Activated T-cell treated with anti-CD3 and anti-CD28 coated beads, Interleukin-2, amount 50 U/mL, for 4 hours (primary cell): Measurements from ENCODE around the gene PSD2. TPM values are rescaled to one million over a fixed set of nuclear protein-coding genes. Genes with fewer than 3 reads are reported as not detected.

ENCODE experiments used
- ATAC-seq, 2 donors: fragments of 200-7000 bp; cut with Tn5 transposase; one replicate each; pipeline ENCODE4 v1.10.0; 2021
- DNase-seq: peaks from one replicate; pipeline ENCODE4 v3.0.0-alpha.2; 2020
- H3K27me3 Mint-ChIP-seq: one replicate; pipeline ENCODE4 v1.8.0; 2021; ENCODE audit warnings: low read depth, mixed read lengths
- H3K36me3 Mint-ChIP-seq: one replicate; pipeline ENCODE4 v1.8.0; 2022; ENCODE audit warnings: mixed read lengths; ENCODE audit not compliant: insufficient read depth
- H3K4me1 Mint-ChIP-seq: one replicate; pipeline ENCODE4 v1.8.0; 2021; ENCODE audit warnings: low read depth, mixed read lengths
- H3K4me3 Mint-ChIP-seq: one replicate; pipeline ENCODE4 v1.8.0; 2021; ENCODE audit warnings: mild to moderate bottlenecking, moderate library complexity, mixed read lengths
- H3K9me3 Mint-ChIP-seq: one replicate; pipeline ENCODE4 v1.8.0; 2021; ENCODE audit warnings: mixed read lengths
- total RNA-seq, 3 donors: library from RNA; stranded (reverse); gene quantifications; one replicate each; pipeline ENCODE4 v1.2.1, GENCODE V29; 2021

Gene PSD2
- total RNA-seq, 3 donors from 2014 or later: not detected

GRCh38 chr5:139851558-139851957 is 56.0 kb downstream of the PSD2 start:
- Mint-ChIP-seq H3K36me3 (no peaks in the 10 kb centered on the region), H3K4me3 (no peak overlapping the region), H3K9me3 (no peaks in the 10 kb centered on the region), H3K27me3 (peaks cover 1% of the 10 kb centered on the region), H3K4me1 (peaks cover 13% of the 10 kb centered on the region)
- ATAC-seq (no peak), DNase-seq (no peak)

GRCh38 chr5:139852696-139853095 is 57.1 kb downstream of the PSD2 start:
- DNase-seq (no peak), ATAC-seq (no peak)
- Mint-ChIP-seq H3K4me3 (no peak overlapping the region), H3K4me1 (peaks cover 10% of the 10 kb centered on the region), H3K36me3 (no peaks in the 10 kb centered on the region), H3K9me3 (no peaks in the 10 kb centered on the region), H3K27me3 (peaks cover 1% of the 10 kb centered on the region)

DNA sequence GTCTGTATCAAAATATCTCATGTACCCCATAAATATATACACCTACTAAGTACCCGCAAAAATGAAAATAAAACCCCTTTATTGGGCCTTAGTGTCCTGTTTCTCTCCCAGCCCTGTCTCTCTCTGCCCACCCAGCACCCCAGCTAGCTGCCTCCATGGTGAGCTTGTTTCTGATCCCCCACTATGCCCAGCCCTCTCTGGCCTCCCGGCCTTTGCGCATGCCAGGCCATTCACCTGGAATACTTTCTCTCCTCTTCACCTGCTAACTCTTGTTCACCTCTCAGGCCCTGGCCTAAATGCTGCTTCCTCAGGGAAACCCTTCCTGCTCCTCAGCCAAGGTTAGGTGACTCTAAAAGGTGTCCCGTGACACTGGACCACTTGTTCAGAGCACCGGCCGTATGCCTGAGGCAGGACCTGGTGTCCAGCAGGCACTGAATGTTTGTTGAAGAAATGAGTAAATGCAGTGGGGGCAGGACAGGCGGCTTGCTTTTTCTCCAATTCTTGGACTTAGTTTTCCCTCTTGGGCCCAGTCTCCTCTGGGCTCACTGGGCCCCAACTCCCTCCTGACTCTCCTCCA is 58.5 kb downstream of the PSD2 start:
- Mint-ChIP-seq H3K4me3 (no peak overlapping the region), H3K9me3 (no peaks in the 10 kb centered on the region), H3K4me1 (peaks cover 7% of the 10 kb centered on the region), H3K36me3 (no peaks in the 10 kb centered on the region), H3K27me3 (peaks cover 3% of the 10 kb centered on the region)
- ATAC-seq (no peak), DNase-seq (no peak)

- ATAC-seq (no peak), DNase-seq (no peak)
- H3K9me3 Mint-ChIP-seq: no peaks in the 10 kb centered on the region
- H3K4me3 Mint-ChIP-seq: no peak overlapping the region
- H3K4me1 Mint-ChIP-seq: peaks cover under 1% of the 10 kb centered on the region
- no peaks in the 10 kb centered on the region for H3K36me3 Mint-ChIP-seq
- H3K27me3 Mint-ChIP-seq: peaks cover 5% of the 10 kb centered on the region
These were observed 59.3 kb downstream of the PSD2 start for GRCh38 chr5:139854953-139855352.

DNA sequence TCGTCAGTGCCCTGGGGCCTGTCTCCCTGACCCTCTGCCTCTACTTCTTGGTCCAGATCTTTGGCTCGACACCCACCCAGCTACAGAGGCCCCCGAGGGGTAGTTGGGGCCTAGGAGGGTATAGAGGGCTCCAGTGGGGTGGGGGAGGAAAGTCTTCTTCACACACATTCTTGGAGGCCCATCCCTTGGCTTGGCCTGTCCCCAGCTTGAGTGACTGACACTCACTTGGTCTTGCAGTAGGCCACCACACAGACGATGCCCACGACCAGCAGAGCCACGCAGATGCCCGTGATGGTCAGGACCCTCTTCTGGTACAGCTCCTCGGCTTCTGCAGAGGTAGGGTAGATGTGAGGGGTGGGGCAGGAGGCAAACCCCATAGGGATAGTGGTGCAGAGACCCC is 59.8 kb downstream of the PSD2 start:
- no peak for DNase-seq
- Mint-ChIP-seq H3K36me3 (no peaks in the 10 kb centered on the region), H3K4me3 (no peak overlapping the region), H3K4me1 (no peaks in the 10 kb centered on the region), H3K27me3 (peaks cover 5% of the 10 kb centered on the region), H3K9me3 (no peaks in the 10 kb centered on the region)
- ATAC-seq: no peak

DNA sequence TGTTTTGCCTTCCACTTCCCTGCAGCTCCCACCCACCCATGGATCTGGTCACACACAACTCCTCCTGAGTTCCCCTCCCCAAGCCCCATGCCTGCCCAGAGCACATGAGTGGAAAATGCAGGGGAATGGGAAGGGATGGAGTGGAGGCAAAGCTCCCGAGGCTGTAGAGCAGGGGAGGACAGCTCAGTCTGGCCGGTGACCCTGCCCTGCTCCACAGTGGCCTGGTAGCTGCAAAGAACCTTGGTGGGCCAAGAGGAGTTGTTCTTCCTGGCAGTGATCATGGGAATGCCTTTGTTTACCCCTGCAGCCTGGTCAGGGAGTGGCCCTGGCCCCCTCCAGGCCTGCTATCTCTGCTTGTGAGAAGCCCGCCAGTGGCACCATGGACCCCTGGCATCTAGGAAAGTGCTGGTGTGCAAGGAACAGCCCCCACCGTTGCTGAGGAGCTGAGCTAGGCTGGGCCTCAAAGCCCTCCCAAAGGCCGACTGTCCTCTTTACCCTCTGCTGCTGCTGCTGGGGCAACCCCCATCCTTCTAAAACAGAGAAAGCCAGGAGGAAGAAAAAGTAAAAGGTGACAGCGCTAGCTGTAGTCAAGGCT is 60.4 kb downstream of the PSD2 start:
- Mint-ChIP-seq H3K9me3 (no peaks in the 10 kb centered on the region), H3K4me1 (no peaks in the 10 kb centered on the region), H3K4me3 (no peak overlapping the region), H3K36me3 (no peaks in the 10 kb centered on the region), H3K27me3 (peaks cover 5% of the 10 kb centered on the region)
- ATAC-seq (no peak), DNase-seq (no peak)

DNA sequence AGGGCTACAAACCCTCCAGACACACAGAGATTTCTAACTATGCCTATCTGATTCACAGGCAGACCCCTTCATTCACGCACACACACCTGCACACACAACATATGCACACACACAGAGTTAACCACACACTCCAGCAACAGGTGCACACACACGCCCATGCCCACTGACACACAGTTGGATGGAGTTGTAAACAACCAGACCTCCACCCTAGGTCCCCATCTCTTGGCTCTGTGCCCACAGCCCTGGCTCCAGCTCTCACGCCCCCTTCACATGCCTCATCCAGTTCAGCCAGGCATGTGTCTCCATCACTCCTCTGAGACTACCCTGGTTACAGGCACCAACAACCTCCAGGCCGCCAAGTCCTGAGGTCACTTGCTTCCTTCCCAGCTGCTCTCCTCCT is 61.1 kb downstream of the PSD2 start:
- ATAC-seq (no peak), DNase-seq (no peak)
- Mint-ChIP-seq H3K9me3 (no peaks in the 10 kb centered on the region), H3K27me3 (peaks cover 5% of the 10 kb centered on the region), H3K36me3 (no peaks in the 10 kb centered on the region), H3K4me3 (no peak overlapping the region), H3K4me1 (no peaks in the 10 kb centered on the region)

- Mint-ChIP-seq H3K9me3 (no peaks in the 10 kb centered on the region), H3K36me3 (no peaks in the 10 kb centered on the region), H3K4me1 (no peaks in the 10 kb centered on the region), H3K4me3 (no peak overlapping the region), H3K27me3 (peaks cover 5% of the 10 kb centered on the region)
- no peak for DNase-seq
- no peak for ATAC-seq
These were observed 63.4 kb downstream of the PSD2 start for GRCh38 chr5:139859013-139859412.

GRCh38 chr5:139861021-139861888 is 65.6 kb downstream of the PSD2 start:
- Mint-ChIP-seq H3K27me3 (peaks cover 9% of the 10 kb centered on the region), H3K9me3 (no peaks in the 10 kb centered on the region), H3K4me1 (no peaks in the 10 kb centered on the region), H3K36me3 (no peaks in the 10 kb centered on the region), H3K4me3 (no peak overlapping the region)
- no peak for DNase-seq
- ATAC-seq: no peak

- ATAC-seq: no peak
- H3K27me3 Mint-ChIP-seq: peaks cover 13% of the 10 kb centered on the region
- no peaks in the 10 kb centered on the region for H3K9me3 Mint-ChIP-seq
- H3K4me3 Mint-ChIP-seq: no peak overlapping the region
- H3K36me3 Mint-ChIP-seq: no peaks in the 10 kb centered on the region
- H3K4me1 Mint-ChIP-seq: no peaks in the 10 kb centered on the region
- DNase-seq: no peak
These were observed 66.2 kb downstream of the PSD2 start for GRCh38 chr5:139861889-139862207.

- DNase-seq: no peak
- Mint-ChIP-seq H3K9me3 (no peaks in the 10 kb centered on the region), H3K36me3 (no peaks in the 10 kb centered on the region), H3K27me3 (peaks cover 13% of the 10 kb centered on the region), H3K4me3 (no peak overlapping the region), H3K4me1 (no peaks in the 10 kb centered on the region)
- no peak for ATAC-seq
These were observed 66.7 kb downstream of the PSD2 start for GRCh38 chr5:139862313-139862712.

DNA sequence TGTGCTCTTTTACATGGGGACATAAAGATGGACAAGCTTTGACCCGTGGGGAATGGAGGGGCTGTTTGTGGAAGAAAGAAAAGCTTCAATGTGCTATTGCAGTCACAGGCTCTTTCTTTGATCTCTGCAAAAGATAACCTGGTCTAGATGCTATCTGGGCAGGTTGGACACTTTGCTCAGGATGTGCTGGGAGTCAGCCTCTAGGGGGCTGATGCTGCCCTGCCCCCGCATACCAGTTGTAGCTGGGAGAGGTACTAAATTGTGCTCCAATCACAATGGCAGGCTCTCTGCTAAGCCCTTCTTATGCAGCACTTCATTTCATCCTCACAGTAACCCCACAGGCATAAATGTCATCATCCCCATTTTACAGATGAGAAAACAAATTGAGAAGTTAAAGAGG is 67.2 kb downstream of the PSD2 start:
- Mint-ChIP-seq H3K4me1 (no peaks in the 10 kb centered on the region), H3K27me3 (peaks cover 13% of the 10 kb centered on the region), H3K9me3 (no peaks in the 10 kb centered on the region), H3K4me3 (no peak overlapping the region), H3K36me3 (no peaks in the 10 kb centered on the region)
- DNase-seq (no peak), ATAC-seq (no peak)

GRCh38 chr5:139863361-139863760 is 67.8 kb downstream of the PSD2 start:
- H3K36me3 Mint-ChIP-seq: no peaks in the 10 kb centered on the region

DNA sequence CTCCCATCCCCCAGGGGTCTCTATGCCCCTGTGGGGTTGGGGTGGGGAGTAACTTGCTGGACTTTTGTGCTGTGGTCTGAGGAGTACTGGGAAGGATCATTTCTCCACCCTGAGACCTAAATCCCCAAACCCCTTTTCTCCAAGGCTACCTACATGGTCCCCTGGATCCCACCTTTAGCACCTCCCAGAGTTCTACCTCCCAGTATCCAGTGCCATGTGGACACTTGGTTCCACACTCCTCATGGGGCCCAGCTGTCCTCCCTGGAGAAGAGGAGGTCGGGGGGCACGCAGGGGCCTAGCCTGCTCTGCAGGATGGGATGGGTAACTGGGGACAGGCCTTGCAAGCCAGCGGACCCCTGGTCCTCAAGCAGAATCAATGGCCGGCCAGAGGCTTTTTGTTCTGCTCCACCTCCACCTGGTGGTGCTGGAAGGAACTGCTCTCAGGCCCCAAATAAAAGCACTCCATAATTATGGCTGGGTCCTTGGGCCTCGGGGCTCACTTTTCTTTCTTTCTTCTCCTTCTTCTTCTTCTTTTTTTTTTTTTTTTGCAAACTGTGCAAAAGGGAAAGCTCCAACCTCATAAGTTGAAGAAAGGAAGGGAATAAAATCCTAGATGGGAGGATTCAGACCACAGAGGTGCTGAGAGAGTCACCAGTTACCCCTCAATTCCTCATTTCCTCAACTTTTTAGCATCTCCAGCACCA is 68.4 kb downstream of the PSD2 start:
- H3K27me3 Mint-ChIP-seq: peaks cover 16% of the 10 kb centered on the region

More at GRCh38 chr5:139863361-139863760, 67.8 kb downstream of the PSD2 start:
- ATAC-seq: no peak
- Mint-ChIP-seq H3K4me1 (no peaks in the 10 kb centered on the region), H3K9me3 (no peaks in the 10 kb centered on the region), H3K4me3 (no peak overlapping the region), H3K27me3 (peaks cover 16% of the 10 kb centered on the region)
- no peak for DNase-seq

More for the DNA sequence above, 68.4 kb downstream of the PSD2 start:
- peak; percentile 48 for DNase-seq
- Mint-ChIP-seq H3K4me1 (no peaks in the 10 kb centered on the region), H3K9me3 (no peaks in the 10 kb centered on the region), H3K36me3 (no peaks in the 10 kb centered on the region), H3K4me3 (no peak overlapping the region)
- ATAC-seq: peak; percentile 74 to 79
